GM18873 (cell line): ENCODE data around the gene PDPK1.

Experiments used
- ATAC-seq: cut with Tn5 transposase; IDR thresholded peaks from one replicate; pipeline ENCODE4 v1.9.1; 2021; ENCODE audit warnings: mild to moderate bottlenecking, moderate library complexity, moderate number of reproducible peaks; ENCODE audit not compliant: unreplicated experiment, low FRiP score

PDPK1 gene

GRCh38 chr16:2537451-2538379 is at the start of gene PDPK1:
Gene PDPK1 (plus strand): TSS chr16:2538021. CDS start chr16:2538113, 92 bp downstream.
- peak; percentile 70 for ATAC-seq

- ATAC-seq: no peak
Measured at GRCh38 chr16:2489581-2489980, 48.2 kb upstream of the PDPK1 start.

GRCh38 chr16:2490190-2491105 is 47.4 kb upstream of the PDPK1 start:
- ATAC-seq: no peak

GRCh38 chr16:2492292-2492691 is 45.5 kb upstream of the PDPK1 start:
- no peak for ATAC-seq

GRCh38 chr16:2493605-2494004 is 44.2 kb upstream of the PDPK1 start:
- ATAC-seq: no peak

GRCh38 chr16:2494616-2495015 is 43.2 kb upstream of the PDPK1 start:
- no peak for ATAC-seq

GRCh38 chr16:2495041-2495440 is 42.8 kb upstream of the PDPK1 start:
- no peak for ATAC-seq

GRCh38 chr16:2496223-2497115 is 41.4 kb upstream of the PDPK1 start:
- no peak for ATAC-seq

- ATAC-seq: no peak
Measured at GRCh38 chr16:2497116-2497630, 40.6 kb upstream of the PDPK1 start.

GRCh38 chr16:2497695-2498484 is 39.9 kb upstream of the PDPK1 start:
- no peak for ATAC-seq

GRCh38 chr16:2498531-2499253 is 39.1 kb upstream of the PDPK1 start:
- ATAC-seq: no peak

GRCh38 chr16:2499454-2499853 is 38.4 kb upstream of the PDPK1 start:
- ATAC-seq: no peak

GRCh38 chr16:2499890-2500429 is 37.9 kb upstream of the PDPK1 start:
- ATAC-seq: no peak

GRCh38 chr16:2500430-2500917 is 37.3 kb upstream of the PDPK1 start:
- no peak for ATAC-seq

GRCh38 chr16:2500918-2501750 is 36.7 kb upstream of the PDPK1 start:
- ATAC-seq: no peak

- ATAC-seq: no peak
Measured at GRCh38 chr16:2501946-2502895, 35.6 kb upstream of the PDPK1 start.
